Activated T-helper 1 cell treated with anti-CD3 and anti-CD28 coated beads, Interleukin-2, amount 50 U/mL, for 16 hours (primary cell): ENCODE results near the gene FAM120B.

Source experiments
- DNase-seq, 2 donors: peaks; one replicate each; pipeline ENCODE4 v3.0.0-alpha.2; 2020; ENCODE audit warnings: low read depth in 1 of 2, low spot score in 1 of 2

FAM120B gene

DNA sequence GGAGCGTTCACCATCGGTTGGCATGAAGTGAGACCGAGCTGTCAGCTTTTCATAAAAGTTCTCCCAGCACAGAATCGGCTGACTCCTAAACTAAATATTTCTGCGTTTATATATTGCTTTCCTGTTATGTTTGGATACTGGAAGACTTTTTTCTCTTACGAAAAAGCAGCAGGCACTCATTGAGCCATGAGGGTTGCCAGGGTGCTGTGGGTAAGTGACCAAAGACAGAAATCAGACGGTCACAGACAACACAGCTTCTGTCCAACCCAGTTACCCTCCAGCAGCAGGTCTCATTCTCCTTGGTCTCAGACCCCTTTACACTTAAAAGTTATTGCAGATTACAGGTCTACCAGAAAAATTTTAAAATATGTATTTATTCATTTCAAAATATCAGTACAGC is 113.7 kb downstream of the FAM120B start:
- DNase-seq, result no peak

DNA sequence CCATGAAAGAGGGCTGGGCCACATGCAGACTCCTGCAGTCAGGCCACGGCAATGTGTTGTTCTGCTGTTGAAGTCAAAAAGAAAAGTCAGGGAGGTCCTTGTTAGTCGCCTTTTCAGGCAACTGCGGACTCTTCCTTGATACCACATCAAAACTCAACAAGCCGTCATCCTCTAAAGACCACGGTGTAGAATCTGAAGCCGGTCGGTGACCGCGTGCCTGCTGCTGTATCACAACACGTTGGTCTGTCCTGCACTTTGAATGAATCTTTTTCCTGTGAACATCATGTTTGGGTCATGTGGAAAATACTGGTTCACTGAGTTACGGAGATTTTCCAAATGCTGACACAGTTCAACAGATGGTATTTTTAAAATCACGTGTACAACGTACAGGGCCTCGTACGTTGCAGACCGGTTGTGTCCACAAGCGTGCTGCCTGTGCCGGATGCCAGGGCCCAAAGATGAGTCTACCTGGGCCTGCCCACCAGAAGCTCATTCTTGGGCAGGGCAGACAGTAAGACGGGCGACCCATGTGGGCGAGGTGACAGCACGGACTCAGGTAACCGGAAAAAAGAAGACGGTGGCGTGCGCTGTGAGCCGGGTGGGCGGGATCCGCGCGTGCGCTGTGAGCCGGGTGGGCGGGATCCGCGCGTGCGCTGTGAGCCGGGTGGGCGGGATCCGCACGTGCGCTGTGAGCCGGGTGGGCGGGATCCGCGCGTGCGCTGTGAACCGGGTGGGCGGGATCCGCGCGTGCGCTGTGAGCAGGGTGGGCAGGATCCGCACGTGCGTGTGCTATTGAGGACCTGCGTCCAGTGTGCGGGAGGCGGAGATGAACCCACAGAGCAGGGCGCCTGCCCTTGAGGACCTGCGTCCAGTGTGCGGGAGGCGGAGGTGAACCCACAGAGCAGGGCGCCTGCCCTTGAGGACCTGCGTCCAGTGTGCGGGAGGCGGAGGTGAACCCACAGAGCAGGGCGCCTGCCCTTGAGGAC is 114.5 kb downstream of the FAM120B start:
- DNase-seq, result no peak

DNA sequence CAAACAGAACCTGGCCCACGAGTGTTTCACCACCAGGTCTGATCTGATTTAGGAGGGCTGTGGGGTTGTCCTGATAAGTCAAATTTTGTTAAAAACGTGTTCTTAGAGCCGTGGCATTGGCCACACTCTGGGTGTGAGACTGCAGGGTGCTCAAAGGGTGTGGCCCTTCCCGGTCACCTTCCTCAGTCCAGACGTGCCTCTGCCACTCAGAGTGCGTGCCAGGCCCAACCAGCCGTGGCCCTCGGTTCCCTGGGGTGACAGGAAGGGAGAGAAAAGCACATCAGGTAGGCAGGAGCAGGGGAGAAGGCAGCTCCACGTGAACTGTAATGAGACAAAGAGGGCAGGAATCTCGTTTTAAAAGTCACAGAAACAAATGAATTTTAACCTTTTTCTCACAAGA is 115.4 kb downstream of the FAM120B start:
- no peak for DNase-seq

DNA sequence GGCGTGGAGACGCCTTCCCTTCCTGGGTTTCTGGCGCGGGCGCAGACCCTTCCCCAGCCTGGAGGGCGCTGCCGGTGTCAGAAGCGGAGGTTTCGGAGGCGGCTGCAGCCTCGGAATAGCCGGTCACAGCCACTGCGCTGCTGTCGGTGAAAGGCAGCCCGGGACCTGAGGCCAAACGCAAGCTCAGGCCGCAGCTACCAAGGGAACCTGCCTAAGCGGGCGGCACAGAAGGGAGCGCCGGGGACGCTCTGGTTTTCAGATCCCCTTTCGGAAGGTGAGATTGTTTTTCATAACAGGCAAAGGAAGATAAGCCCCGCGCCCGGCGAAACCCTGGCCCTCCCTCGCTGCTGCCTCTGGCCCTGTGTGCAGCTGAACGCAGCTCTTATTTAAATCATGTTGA is 116.5 kb downstream of the FAM120B start:
- DNase-seq, result no peak

DNA sequence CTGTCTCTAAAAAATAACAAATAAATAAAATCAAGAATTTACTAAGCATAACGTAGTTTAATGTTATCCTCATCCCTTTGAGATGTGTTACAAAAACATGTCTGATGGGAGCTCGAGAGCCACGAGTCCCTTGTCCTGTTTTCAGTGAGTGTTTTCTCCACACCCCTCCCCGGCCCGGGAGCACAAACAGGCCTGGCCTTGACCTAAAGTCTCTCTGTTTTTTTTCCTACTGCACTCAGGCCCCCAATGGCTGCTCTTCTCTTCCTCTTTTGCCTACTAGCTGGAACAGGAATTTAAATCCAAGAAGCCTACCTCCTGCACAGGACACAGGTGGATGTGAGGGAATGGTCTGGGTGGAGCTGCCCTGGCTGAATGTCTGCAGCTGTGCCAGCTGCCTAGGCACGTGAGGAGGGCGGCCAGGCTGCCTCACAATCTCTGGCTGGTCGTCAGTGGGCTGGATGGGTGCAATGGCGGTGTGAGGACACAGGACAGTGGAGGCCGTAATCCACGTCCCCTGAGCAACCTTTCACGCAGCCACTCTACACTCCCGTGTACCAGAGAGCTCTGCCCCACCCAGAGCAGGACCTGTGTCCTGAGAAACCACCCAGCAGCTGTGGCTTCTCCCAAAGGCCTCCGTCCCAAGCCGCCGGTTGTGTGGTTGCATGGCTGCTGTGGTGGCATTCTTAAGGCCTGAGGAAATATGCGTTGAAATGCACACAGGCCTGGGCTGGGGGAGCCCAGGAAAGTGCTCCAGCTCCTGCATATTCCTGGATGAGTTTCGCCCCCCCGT is 117.5 kb downstream of the FAM120B start:
- DNase-seq, result no peak

DNA sequence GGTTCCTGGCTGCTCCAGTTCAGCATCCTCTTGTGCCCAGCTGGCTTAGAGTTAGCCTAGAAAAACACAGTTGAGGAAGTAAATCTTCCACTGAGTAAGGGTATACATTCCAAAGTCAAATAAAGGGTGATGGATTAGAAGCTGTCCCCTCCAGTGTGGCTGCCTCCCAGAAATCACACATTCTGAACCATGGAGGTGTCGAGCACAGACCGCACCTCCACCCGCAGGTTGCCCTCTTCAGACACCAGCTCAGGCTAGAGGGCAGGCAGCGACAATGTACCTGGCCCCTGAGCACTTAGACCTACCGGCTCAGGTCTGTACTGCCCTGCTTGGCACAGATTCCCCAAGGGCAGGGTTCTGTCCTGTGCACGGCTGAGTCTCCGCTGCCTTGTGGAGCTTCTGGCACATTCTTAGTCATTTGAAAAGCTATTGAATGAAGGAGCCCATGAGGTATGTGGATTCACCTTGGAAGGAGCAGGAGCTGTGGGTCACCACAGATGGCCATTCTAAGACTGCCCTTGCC is 118.1 kb downstream of the FAM120B start:
- DNase-seq, result no peak

DNA sequence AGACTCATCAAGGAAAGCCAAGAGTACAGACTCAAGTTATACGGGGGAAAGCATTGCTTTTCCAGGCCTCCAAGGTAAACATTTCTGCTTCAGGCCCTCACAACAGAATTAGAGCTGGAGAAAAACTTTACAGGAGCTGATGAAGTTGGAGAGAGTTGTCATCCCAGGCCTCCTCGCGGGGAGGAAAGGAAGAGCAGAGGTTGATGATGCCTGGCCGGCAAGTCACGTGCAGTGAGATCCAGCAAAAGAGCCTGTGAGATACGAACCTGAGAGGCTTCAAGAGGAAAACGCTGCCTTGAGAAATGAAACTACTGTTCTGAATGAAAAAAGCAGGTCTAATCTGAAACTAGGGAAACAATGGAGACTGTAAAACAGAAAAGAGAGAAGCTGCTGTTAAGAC is 122.9 kb downstream of the FAM120B start:
- DNase-seq, result no peak

DNA sequence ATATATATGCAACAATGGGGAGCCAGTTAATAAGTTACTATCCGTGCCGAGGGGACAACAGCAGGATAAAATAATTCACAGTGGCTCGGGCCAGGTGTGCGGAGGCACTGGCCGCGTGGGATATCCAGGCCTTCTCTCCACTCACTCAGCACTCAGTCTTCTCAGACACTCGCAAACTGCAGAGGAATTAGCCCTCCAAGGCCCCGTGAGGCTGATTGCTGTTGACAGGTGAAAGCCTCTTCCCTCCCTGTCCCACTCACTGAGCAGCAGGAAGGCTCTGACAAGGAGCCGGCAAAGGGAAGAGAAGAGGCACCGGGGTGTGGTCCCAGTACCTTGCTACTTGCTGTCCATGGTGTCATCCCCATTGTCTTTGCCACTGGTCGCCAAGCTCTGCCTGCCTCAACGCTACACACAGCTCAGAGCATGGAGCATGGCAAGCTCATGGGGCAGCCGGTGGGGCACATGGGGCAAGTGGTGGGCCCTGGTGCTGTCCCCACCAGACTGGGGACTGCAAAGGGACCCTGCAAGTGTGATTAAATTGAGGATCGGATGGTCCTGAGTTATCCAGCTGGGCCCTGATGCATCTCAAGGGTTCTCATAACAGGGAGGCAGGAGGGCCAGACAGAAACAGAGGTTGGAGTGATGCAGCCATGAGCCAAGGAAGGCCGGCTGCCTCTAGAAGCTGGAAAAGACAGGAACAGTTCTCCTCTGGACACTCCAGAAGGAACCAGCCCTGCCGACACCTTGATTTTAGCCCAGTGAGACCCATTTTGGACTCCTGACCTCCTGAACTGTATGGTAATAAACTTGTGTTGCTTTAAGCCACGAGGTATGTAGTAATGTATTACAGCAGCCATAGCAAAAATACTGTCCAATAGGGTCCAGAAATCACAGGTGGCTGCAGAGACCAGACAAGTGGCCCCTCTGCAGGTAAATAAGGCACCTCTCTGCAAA is 126.9 kb downstream of the FAM120B start:
- DNase-seq, result no peak

DNA sequence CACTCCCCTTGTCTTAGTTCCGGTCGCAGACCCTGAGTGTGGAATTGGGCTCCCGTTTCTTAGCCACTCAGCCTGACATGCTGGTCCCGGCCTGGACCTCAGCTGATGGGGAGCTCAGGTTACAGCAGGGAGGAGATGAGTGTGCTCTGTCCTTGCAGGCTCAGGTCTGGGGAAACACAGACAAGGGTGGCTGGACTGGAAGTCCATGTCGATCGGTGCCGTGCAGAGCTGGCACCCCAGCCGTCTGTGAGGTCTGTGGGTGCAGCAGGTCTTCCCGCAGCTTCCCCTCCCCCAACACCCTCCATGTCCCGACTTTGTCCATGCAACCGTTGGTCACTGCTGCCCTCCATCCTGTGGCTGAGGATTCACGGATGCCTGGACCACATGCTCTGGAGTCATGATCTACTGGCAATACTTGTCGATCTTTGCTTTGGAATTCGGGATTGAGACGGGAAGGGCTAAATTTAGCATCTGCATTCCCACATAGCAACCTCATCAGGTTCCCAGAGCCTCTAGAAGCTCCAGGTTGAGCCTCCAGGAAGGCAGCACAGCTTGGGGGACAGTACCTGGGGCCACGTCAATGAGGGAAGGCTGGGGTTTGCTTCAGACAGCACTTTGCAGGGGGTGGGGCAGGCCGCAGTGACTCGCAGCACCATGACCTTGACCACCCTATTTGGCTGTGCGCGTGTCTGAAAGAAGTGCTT is 127.7 kb downstream of the FAM120B start:
- no peak for DNase-seq

DNA sequence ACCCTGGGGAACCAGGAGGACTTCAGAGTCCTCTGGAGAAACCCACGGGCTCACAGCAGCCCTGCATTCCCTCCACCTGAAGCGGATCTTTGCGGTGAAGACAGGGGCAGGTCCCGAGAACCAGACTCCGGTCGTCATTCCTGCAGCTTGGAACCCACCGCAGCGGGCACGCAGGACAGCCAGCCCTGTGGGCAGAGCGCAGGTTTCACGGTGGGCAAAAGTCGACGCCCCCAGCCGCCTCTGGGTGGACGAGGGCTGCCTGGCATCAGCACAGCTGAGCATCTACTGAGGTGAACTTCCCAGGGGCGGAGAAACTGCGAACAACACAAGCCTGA is 128.2 kb downstream of the FAM120B start:
- DNase-seq, result no peak

DNA sequence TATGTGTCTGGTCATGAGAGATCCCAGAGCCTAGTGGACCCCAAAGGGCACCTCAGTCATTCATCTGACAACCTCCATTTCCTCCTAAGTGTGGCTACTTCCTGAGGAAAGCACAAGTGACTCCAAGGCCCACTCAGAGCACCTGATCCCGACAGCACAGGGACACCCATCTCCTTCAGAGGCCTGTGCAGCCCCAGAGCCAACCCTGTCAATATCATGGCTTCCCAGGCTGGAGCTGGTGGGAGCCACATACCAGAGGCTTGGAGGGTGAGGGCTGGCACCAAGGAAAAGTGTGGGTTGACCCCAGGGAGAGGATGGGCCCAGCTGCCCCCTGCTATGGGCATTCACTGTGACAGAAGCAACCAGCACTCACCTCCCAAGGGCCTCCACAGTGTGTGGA is 129.2 kb downstream of the FAM120B start:
- no peak for DNase-seq

DNA sequence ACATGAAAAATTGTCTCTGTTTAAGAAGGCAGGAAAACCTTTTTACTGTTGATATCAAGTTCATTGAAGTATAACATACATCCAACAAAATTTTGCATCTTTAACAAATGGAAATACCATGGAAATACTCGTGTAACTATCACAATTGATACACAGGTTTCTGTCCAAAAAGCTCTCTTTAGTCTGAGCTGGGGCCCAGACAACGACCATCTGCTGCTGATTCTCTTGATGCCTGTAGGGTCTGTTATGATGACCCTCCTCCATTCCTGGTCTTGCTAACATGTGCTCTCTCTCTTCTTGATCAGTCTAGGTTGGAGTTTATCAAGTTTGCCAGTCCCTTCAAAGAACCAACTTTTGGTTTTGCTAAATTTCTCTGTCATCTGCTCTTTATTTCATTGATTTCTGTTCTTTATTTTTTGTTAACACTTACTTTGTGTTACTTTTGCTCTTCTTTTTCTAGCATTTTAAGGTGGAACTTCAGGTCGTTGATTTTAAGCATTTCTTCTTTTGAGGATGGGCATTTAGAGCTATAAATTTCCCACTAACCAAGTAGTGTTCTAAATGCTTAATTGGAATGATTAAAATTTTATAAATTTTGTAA is 129.8 kb downstream of the FAM120B start:
- no peak for DNase-seq

DNA sequence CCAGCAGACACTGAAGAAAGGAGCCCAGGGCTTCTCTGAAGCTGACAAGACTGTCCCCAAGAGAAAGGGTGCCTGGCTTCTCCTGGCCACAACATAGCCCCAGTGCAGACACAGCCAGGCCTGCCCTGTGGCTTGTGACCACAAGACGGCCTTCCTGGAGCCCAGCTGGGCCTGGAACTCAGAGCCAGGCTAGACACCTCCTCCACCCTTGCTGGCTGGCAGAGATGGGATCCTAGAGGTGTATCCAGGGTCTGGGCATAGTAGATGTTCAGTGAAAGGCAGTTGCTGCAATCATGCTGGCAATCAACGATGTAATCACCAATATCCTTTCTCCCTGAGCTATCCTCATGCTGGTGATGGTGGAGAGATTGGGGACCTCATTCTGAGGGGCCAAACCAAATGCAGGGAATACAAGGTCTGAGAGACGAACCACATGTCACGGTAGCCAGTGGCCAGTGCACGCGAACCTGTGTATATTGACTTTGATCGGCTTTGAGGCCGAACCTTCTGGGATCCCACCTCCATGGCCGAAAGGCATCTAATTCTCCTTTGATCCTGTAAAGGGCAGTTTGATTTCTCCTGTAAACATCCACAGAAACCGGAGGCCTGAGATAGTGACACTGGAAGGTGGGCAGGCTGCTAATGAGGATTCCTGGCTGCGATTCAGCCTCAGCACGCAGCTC is 131.3 kb downstream of the FAM120B start:
- no peak for DNase-seq

DNA sequence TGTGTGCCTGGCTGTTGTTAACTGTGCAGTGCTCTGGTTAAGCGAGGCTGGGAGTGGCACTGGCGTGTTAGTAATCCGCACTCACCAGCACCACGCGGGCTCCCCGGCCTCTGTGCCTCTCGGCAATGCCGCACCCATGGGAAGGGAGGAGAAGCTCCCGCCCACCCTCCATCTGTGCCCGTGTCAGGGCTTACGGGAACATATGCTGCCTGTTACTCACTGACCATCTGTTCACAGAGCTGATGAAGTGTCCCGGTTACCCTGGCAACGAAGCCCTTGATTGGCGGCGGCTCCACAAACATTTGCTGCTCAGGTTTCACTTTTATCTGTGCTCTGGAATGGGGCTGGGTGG is 131.8 kb downstream of the FAM120B start:
- DNase-seq, result no peak

DNA sequence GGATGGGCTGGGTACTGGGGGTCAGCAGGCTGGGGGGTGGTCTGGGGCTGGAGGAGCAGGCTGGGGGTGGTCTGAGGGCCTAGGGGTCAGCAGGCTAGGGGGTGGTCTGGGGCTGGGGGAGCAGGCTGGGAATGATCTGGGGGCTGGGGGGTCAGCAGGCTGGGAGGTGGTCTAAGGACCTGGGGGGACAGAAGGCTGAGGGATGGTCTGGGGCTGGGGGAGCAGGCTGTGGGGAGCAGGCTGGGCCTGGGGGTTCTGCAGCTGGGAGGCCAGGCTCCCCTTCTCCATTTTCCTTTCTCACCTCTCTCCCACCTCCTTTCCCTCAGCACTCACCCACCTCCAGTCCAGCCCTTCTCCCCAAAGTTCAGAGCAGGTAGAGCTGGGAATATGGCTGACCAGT is 132.3 kb downstream of the FAM120B start:
- no peak for DNase-seq

DNA sequence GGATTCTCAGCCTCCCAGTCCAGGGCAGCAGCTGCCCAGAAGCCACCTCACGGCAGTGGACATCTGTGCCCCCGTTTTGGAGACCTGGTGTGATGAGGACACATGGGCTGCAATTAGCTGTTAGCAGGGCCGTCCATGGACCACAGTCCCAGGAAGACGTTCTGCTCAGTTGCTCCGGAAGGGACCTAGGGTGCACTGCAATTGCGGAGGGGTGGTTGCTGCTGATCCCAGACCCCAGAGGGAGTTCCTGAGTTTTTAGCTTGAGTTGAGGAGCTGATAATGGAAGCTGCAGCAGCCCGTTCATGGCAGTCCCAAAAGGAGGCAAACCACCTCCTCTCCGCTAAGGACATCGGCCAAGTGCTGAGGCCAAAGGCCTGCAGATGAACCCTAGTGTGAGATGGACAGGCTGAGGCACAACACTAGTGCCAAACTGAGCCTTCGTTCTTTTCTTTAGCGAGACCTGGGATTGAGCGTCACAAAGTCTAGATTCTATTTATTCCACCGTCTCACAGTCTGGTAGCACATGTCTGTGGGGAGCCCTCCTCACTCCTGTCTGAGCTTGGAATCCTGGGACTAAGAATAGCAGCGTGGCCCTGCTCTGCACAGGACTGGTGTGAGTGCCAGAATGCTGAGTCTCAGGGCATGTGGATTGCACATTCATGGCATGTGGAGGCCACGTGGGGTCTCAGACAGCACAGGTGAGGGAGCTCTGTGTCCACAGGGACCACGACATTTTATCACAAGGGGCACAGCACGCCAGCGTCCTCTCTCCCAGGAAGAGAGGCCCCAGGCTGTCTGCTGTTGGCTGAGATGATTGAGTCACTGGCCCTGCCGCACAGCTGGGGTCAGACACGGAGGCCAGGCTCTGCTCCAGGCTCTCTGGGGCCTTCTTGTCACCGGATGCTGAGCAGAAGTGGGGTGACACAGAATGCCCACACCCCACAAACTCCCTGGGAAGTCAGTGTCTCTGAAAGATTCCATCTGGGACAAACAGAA is 133.1 kb downstream of the FAM120B start:
- no peak for DNase-seq

DNA sequence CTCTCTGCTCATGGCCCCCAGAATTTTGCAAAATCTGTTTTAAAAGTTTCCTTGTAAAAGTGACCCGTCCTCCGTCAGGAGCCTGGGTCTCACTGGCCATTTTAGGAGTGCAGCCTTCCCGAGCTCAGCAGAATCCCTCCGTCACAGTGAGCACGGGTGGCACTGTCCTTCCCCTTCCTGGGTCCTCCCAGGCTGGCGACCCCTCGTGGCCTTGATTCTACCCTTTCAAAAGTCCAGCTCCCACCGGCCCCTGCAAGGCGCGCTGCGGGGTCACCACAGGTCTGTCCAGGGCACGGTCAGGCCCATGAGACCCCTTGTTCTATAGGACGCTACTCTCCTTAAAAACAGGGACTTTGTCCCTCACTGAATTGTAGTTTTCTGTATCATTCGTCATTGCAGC is 133.9 kb downstream of the FAM120B start:
- no peak for DNase-seq

DNA sequence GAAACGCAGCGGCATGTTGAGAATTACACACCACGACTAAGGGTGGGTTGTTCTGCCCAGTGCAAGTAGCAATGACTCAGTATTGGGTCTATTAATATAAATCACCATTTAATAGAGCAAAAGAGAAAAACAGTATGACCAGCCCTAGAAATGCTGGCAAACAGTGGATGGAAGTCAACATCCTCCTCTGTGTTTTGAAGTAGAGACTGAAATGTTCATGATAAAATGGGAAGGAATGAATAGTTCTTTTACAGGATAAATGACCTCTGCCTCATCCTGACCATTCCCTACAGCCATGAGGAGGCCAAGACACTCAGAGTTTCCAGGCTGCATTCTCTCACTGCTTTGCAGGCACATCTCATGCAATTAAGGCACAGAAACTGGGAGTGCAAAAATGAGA is 134.8 kb downstream of the FAM120B start:
- no peak for DNase-seq
